ENCODE data around the gene AMIGO2.

Gene AMIGO2

DNA sequence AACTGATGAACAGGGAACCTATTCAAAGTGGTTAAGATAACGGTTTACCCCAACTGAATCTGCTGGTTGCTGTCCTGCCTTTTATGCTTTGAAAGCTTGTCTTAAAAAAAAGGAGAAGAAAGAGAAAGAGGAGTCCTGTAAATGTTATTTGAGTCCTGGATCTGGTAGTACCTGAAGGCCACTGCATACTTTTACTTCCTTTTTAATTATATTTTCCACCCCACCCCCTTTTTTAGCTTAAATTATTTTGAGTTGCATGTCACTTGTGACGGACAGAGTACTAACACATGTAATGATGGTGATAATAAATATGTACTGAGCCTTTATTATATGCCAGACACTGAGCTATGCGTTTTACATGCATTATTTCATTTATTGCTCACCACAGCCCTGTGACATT lies 2.5 kb upstream of the AMIGO2 start:
- no peak overlapping the region for H3K9ac ChIP-seq (ENCODE audit: low read length)
- no peaks in the 10 kb centered on the region for H3K9me3 ChIP-seq (ENCODE audit: control insufficient read depth, insufficient read depth, low read depth, low read length)
- no peak overlapping the region; the same call in 1 of the 2 replicates for H3K27ac ChIP-seq (ENCODE audit: low read depth, low read length)
- H3K36me3 ChIP-seq (ENCODE audit: control insufficient read depth, insufficient read depth, low read length), result no peaks in the 10 kb centered on the region
- H3K27me3 ChIP-seq (ENCODE audit: control insufficient read depth, insufficient read depth, low read length), result peaks cover 16% of the 10 kb centered on the region
- peak overlapping the region; percentile 68; the same call in 1 of the 2 replicates for H3K4me3 ChIP-seq (ENCODE audit: low read depth, low read length)
- peaks cover 61% of the 10 kb centered on the region for H3K4me1 ChIP-seq (ENCODE audit: control insufficient read depth, insufficient read depth, low read length)

DNA sequence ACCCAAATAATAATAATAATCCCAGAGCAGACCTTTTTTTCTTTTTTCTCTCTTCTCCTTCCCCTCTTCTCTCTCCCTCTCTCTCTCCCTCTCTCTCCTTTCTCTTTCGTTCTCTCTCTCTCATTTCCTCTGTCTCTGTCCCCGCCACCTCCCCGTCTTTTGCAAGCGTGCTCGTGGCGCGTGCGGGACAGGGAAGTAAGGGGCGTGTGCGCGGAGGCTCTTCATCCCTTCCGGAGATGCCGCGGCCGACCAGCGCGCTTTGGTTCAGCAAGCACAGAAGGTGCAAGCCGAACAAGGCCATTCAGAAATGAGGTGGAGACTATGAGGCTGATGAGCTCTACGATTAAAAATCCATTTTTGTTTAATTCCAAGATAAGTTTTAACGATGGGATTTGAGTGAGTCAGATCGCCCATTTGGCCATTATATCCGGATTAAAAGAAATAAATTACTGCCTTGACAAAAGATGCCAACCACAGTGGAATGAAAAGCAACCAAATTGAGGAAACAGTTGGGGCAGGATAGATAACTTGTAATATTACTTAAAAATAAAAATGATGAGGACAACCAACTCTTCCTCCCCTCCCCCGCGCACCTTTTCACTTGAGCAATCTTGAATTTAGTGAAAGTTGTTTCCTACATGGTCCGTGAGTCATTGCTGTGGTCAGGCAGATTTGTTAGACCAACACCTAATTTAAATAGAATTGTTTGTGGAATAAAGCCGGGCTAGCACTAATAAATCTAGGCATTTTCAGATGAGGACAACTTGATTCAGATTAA lies 1.2 kb upstream of the AMIGO2 start:
- Histone ChIP-seq H3K27ac (ENCODE audit: low read depth, low read length) (peak overlapping the region; percentile 11; the same call in 1 of the 2 replicates), H3K9me3 (ENCODE audit: control insufficient read depth, insufficient read depth, low read depth, low read length) (no peaks in the 10 kb centered on the region), H3K4me1 (ENCODE audit: control insufficient read depth, insufficient read depth, low read length) (peaks cover 50% of the 10 kb centered on the region), H3K27me3 (ENCODE audit: control insufficient read depth, insufficient read depth, low read length) (peaks cover 16% of the 10 kb centered on the region), H3K4me3 (ENCODE audit: low read depth, low read length) (peak overlapping the region; percentile 68), H3K9ac (ENCODE audit: low read length) (peak overlapping the region; percentile 70), H3K36me3 (ENCODE audit: control insufficient read depth, insufficient read depth, low read length) (no peaks in the 10 kb centered on the region)

DNA sequence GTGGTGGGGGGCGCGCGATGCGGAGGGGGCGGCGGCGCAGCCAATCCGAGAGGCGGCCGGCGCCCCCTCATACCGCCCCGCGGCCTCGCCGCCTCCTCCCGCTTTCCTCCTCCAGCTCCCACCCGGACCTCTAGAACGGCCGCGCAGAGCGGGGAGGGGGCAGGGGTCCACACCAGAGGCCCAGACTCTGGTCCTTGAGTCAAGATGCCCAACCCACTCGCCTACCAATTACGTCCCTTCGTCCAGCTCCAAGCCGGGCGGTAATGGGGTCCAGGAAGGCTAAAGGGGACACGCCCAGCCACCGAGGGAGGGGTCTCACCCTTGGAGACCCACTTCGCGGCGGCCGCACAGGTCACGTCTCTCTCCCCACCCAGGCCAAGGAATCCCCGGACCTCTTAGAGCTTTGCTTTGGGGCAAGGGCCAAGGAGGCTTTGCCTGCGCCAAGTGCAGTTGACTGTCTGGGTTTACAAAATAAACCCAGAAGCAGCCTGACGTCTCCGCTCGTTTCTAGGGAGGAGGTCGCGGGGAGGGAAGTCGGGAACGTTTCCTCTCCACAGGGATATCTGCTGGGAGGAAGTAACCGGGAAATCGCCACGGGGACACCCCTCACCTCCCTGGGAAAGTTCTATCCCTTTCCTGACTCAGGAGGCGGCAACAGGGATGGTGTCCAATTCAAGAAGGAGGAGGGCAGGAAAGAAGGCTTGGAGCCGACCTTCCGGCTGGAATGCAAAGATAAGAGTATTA lies 394 bp upstream of the AMIGO2 start:
- peaks cover 16% of the 10 kb centered on the region for H3K27me3 ChIP-seq (ENCODE audit: control insufficient read depth, insufficient read depth, low read length)
- no peaks in the 10 kb centered on the region for H3K9me3 ChIP-seq (ENCODE audit: control insufficient read depth, insufficient read depth, low read depth, low read length)
- H3K9ac ChIP-seq (ENCODE audit: low read length), result peak overlapping the region; percentile 70
- peak overlapping the region; percentile 15; the same call in 1 of the 2 replicates for H3K27ac ChIP-seq (ENCODE audit: low read depth, low read length)
- no peaks in the 10 kb centered on the region for H3K36me3 ChIP-seq (ENCODE audit: control insufficient read depth, insufficient read depth, low read length)
- H3K4me3 ChIP-seq (ENCODE audit: low read depth, low read length), result peak overlapping the region; percentile 68
- peaks cover 43% of the 10 kb centered on the region for H3K4me1 ChIP-seq (ENCODE audit: control insufficient read depth, insufficient read depth, low read length)

DNA sequence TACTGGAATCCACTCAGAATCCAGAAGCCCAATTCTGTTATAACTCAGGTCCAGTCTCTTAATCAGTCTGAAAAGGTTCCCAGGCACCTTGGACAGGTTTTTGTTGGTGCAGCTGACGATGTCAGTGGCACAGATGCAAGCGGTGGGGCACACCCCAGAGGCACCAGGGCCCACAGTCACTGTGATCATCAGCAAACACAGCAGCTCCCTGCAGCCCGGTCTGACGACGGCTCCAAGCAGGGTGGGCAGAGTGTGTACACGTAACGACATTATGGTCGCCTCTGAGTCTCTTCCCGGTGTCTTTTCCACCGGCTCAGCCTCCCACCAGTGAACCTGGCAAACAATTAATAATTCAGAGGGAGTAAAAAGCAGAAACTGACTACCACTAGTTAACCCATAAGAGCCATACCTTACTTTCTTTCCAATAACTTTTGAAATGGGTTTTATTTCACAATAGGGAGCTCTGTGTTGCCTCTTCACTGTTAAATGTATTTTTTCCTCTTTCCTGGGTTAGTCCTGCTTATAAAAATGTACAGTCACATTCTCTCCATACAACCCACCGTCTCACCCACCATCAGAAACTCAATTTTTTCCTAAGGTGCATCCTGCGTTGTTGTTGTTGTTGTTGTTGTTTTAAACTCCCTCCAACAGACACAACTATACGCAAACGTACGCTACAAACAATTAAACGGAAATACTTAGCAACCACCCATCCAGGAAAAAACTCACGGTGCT lies 859 bp downstream of the AMIGO2 start:
- Histone ChIP-seq H3K4me1 (ENCODE audit: control insufficient read depth, insufficient read depth, low read length) (peaks cover 31% of the 10 kb centered on the region), H3K27me3 (ENCODE audit: control insufficient read depth, insufficient read depth, low read length) (peaks cover 16% of the 10 kb centered on the region), H3K9ac (ENCODE audit: low read length) (peak overlapping the region; percentile 70), H3K4me3 (ENCODE audit: low read depth, low read length) (peak overlapping the region; percentile 68), H3K9me3 (ENCODE audit: control insufficient read depth, insufficient read depth, low read depth, low read length) (no peaks in the 10 kb centered on the region), H3K36me3 (ENCODE audit: control insufficient read depth, insufficient read depth, low read length) (no peaks in the 10 kb centered on the region), H3K27ac (ENCODE audit: low read depth, low read length) (no peak overlapping the region; the same call in 1 of the 2 replicates)

DNA sequence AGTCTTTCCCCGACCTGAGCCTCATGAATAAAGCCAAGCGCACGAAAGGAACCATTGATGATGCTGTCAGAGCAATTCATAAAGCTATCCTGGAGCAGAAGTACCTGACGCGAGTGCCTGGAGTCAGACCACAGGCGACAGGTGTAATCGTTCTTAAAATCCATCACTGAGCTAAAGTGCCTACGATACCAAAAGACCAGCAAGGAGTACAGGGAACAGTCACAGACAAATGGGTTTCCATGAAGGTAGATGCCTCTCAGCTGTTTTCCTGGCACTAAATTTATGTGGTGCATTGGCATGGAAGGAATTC lies 1.7 kb downstream of the AMIGO2 start:
- Histone ChIP-seq H3K9ac (ENCODE audit: low read length) (peak overlapping the region; percentile 70), H3K4me3 (ENCODE audit: low read depth, low read length) (peak overlapping the region; percentile 68; the same call in 1 of the 2 replicates), H3K4me1 (ENCODE audit: control insufficient read depth, insufficient read depth, low read length) (peaks cover 22% of the 10 kb centered on the region), H3K36me3 (ENCODE audit: control insufficient read depth, insufficient read depth, low read length) (no peaks in the 10 kb centered on the region), H3K27ac (ENCODE audit: low read depth, low read length) (no peak overlapping the region), H3K27me3 (ENCODE audit: control insufficient read depth, insufficient read depth, low read length) (peaks cover 16% of the 10 kb centered on the region), H3K9me3 (ENCODE audit: control insufficient read depth, insufficient read depth, low read depth, low read length) (no peaks in the 10 kb centered on the region)

DNA sequence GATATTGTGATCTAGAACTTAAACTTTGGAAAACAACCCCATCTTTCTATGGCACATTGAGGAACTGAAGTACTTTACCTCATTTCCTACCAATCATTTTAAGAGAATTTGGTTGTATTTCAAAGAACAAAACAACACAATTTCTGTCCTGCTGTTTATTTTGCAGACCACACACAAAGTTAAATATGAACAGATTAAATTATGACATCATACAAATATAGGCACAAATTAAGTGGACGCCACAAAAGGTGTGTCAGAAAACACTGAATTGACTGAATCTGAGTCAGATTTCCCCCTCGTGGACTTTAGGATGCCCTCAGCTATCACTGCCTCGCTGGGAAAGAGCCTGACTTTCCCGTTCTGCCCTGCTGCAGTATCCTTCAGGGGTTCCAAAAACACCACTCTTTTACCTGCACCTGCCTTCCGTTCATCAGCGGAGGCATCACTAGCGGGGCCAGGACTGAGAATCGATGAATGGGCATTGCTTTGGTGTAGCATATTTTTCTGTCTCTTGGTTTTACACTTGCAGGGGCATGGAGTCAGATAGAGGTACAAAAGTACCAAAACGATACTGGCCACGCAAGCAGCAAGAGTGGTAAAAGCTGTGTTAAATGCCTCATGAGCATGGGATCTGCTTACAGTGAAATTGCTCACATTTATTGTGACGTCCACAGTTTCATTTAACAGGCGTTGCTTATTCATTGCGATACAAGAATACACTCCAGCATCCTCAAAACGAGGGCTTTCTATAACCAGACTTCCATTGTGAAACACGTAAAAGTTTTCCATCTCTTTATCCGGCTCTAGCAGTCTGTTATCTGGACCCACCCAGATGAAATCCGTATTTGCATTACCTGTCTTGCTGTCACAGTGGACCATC lies 2.3 kb downstream of the AMIGO2 start:
- Histone ChIP-seq H3K36me3 (ENCODE audit: control insufficient read depth, insufficient read depth, low read length) (no peaks in the 10 kb centered on the region), H3K27me3 (ENCODE audit: control insufficient read depth, insufficient read depth, low read length) (peaks cover 16% of the 10 kb centered on the region), H3K27ac (ENCODE audit: low read depth, low read length) (no peak overlapping the region), H3K4me1 (ENCODE audit: control insufficient read depth, insufficient read depth, low read length) (peaks cover 18% of the 10 kb centered on the region; the same call in 1 of the 2 replicates), H3K9me3 (ENCODE audit: control insufficient read depth, insufficient read depth, low read depth, low read length) (no peaks in the 10 kb centered on the region), H3K9ac (ENCODE audit: low read length) (no peak overlapping the region), H3K4me3 (ENCODE audit: low read depth, low read length) (peak overlapping the region; percentile 68; the same call in 1 of the 2 replicates)

DNA sequence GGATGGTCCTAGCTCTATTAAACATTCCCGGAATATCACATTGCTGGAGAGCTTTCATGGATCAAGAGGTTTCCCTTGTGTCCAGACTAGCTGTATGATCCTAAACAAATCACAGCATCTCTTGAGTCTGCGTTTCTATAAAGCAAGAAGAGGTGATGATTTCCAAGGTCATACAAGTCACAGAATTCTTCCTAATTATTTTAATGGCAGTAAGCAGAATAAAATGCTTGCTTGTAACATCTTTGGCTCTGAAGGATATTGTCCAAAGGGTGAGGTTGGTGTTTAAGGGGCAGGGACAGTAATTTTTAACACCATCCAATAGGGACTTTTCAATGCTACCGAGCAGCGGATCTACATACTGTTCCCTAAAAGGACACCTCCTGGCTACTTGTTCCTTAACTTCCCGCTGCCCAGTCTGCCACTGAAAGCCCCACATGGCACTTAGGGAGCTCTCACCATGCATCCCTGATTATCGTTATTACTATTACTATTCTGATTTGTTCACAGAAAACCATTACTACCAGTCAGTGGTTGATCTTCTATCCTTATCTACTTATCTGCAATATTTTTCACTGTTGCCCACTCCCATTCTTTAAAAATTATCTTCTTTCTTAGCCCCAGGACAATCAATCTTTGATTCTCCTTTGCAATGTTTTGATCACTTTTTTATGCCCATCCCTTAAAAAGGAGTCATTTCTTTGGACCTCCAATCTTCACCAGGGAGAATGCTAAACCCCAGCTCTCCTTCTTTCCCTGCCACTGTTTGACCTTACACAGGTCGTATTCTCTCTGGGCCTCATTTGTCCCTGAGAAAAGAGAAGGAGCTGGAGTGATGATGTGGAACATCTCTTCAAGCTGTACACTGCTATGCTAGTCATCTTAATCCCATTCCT lies 4.3 kb downstream of the AMIGO2 start:
- H3K27ac ChIP-seq (ENCODE audit: low read depth, low read length), result no peak overlapping the region
- no peak overlapping the region for H3K4me3 ChIP-seq (ENCODE audit: low read depth, low read length)
- H3K4me1 ChIP-seq (ENCODE audit: control insufficient read depth, insufficient read depth, low read length), result peaks cover 6% of the 10 kb centered on the region; the same call in 1 of the 2 replicates
- no peaks in the 10 kb centered on the region for H3K36me3 ChIP-seq (ENCODE audit: control insufficient read depth, insufficient read depth, low read length)
- no peak overlapping the region for H3K9ac ChIP-seq (ENCODE audit: low read length)
- H3K9me3 ChIP-seq (ENCODE audit: control insufficient read depth, insufficient read depth, low read depth, low read length), result no peaks in the 10 kb centered on the region
- peaks cover 16% of the 10 kb centered on the region for H3K27me3 ChIP-seq (ENCODE audit: control insufficient read depth, insufficient read depth, low read length)

DNA sequence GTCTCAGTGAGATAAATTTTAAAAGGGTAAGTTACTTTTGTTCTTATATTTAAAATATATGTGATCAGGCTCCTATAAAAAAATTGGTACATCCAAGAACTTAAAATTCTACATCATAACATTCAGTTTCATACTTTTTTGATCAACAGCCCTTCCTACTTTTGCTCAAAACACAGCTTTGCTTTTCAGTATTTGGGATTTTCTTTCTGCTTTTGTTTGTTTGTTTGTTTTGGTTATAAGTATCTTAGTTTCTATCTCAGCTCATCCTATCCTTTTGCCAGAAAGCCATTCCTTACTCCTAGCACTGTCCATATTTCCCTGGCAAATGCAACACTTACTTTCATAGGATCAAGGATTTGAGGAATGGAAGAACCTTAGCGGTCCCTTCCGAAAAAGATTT lies 5.0 kb downstream of the AMIGO2 start:
- Histone ChIP-seq H3K9ac (ENCODE audit: low read length) (no peak overlapping the region), H3K9me3 (ENCODE audit: control insufficient read depth, insufficient read depth, low read depth, low read length) (no peaks in the 10 kb centered on the region), H3K27ac (ENCODE audit: low read depth, low read length) (no peak overlapping the region), H3K27me3 (ENCODE audit: control insufficient read depth, insufficient read depth, low read length) (peaks cover 16% of the 10 kb centered on the region), H3K4me3 (ENCODE audit: low read depth, low read length) (no peak overlapping the region), H3K36me3 (ENCODE audit: control insufficient read depth, insufficient read depth, low read length) (no peaks in the 10 kb centered on the region), H3K4me1 (ENCODE audit: control insufficient read depth, insufficient read depth, low read length) (peaks cover 6% of the 10 kb centered on the region; the same call in 1 of the 2 replicates)

DNA sequence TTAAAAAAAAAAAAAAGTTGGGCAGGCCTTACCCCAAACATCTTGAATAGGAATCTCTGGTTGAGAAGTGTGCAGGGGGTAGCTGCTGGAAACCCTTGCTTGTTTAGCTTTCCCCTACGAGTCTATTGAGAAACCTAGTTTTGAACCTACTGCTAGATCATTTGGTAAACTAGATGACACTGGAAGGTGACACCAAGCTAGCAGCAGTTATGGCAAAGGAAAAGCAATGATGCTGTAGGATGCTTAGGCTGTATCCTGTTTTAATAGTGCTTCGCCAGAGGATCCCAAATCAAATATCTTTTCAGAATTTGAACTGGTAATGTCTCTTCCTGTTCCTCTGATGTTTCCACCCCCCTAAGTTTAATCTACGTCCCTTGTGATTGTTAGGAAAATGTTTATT lies 5.8 kb downstream of the AMIGO2 start:
- no peak overlapping the region for H3K27ac ChIP-seq (ENCODE audit: low read depth, low read length)
- H3K9me3 ChIP-seq (ENCODE audit: control insufficient read depth, insufficient read depth, low read depth, low read length), result no peaks in the 10 kb centered on the region
- H3K4me1 ChIP-seq (ENCODE audit: control insufficient read depth, insufficient read depth, low read length), result peaks cover 11% of the 10 kb centered on the region; the same call in 1 of the 2 replicates
- H3K9ac ChIP-seq (ENCODE audit: low read length), result no peak overlapping the region
- no peak overlapping the region for H3K4me3 ChIP-seq (ENCODE audit: low read depth, low read length)
- H3K27me3 ChIP-seq (ENCODE audit: control insufficient read depth, insufficient read depth, low read length), result peaks cover 11% of the 10 kb centered on the region
- no peaks in the 10 kb centered on the region for H3K36me3 ChIP-seq (ENCODE audit: control insufficient read depth, insufficient read depth, low read length)

Data from HUES6 (cell line).